ENCODE measurements around the gene LECT2. TPM values are rescaled to one million over a fixed set of nuclear protein-coding genes. Genes with fewer than 3 reads are reported as not detected.

The LECT2 gene
- total and polyA plus RNA-seq, 4 experiments from 2014 or later = not detected

Other genes starting within 250 kb of the LECT2 start
- gene SLC25A48, start 120.3 kb downstream of the LECT2 start, total RNA-seq = not detected
- not detected for gene SLC25A48, start 120.3 kb downstream of the LECT2 start, polyA plus RNA-seq
- not detected for gene IL9, start 59.1 kb downstream of the LECT2 start, total RNA-seq
- gene IL9, start 59.1 kb downstream of the LECT2 start, polyA plus RNA-seq = not detected
- 10 to 100 TPM; 12.7 to 13.2 TPM for gene TGFBI, start 74.0 kb upstream of the LECT2 start, total RNA-seq
- 1 to 10 TPM; 3.7 to 7.3 TPM for gene TGFBI, start 74.0 kb upstream of the LECT2 start, polyA plus RNA-seq
- 10 to 100 TPM; 25.7 to 27.3 TPM for gene SMAD5, start 177.9 kb upstream of the LECT2 start, total RNA-seq
- 10 to 100 TPM; 13.6 to 13.8 TPM for gene SMAD5, start 177.9 kb upstream of the LECT2 start, polyA plus RNA-seq
- not detected for gene SMIM32, start 238.2 kb upstream of the LECT2 start, total RNA-seq
- not detected for gene SMIM32, start 238.2 kb upstream of the LECT2 start, polyA plus RNA-seq

Data from CD4-positive, alpha-beta memory T cell (primary cell).